ENCODE data around the gene MMEL1.

DNA sequence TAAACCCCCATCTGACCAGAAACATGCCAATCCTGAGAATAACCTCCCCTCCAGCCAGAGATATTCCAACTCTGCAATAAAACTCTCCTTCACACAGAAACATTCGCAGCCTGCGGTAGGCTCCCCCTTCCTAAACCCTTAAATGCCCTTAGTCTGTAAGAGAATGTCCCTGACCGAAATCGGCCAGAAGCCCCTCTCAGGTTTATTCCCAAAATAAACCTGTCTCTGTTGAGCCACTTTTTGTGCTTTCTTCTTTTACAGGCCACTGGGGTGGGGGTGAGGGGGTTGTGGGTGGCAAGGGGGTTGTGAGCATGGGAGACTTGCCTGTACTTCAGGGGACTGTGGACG, 41.6 kb downstream of the MMEL1 start:
- TF ChIP-seq, protein P1, sequence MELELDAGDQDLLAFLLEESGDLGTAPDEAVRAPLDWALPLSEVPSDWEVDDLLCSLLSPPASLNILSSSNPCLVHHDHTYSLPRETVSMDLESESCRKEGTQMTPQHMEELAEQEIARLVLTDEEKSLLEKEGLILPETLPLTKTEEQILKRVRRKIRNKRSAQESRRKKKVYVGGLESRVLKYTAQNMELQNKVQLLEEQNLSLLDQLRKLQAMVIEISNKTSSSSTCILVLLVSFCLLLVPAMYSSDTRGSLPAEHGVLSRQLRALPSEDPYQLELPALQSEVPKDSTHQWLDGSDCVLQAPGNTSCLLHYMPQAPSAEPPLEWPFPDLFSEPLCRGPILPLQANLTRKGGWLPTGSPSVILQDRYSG (CRISPR knock-in tag; IDR thresholded peaks at IDR 0.05) = no peak
- no peak for TF ChIP-seq ZNF232 (CRISPR knock-in tag; IDR thresholded peaks at IDR 0.05; ENCODE audit: borderline replicate concordance)
- no peak for TF ChIP-seq ISL2 (CRISPR knock-in tag; IDR thresholded peaks at IDR 0.05)
- TF ChIP-seq TP53 (CRISPR knock-in tag; conservative IDR thresholded peaks at IDR 0.05) = no peak
- no peak for TF ChIP-seq ZKSCAN1 (IDR thresholded peaks at IDR 0.05; ENCODE audit: low read length)

All from HepG2 (cell line).